Parathyroid adenoma (tissue), 2 donors: ENCODE results near the gene PCAT7.

Experiments used
- H2AFZ ChIP-seq: fragments of 300-600 bp; sonication (generic); one replicate; pipeline ENCODE4 v1.7.0; 2017; ENCODE audit warnings: antibody characterized with exemption, mild to moderate bottlenecking
- H3K27ac ChIP-seq: fragments of 300-600 bp; sonication (generic); one replicate; pipeline ENCODE4 v1.7.0; 2017
- H3K27me3 ChIP-seq: fragments of 300-600 bp; sonication (generic); one replicate; pipeline ENCODE4 v1.7.0; 2017; ENCODE audit warnings: low read length; ENCODE audit not compliant: control insufficient read depth, insufficient read depth
- H3K36me3 ChIP-seq: fragments of 300-600 bp; sonication (generic); one replicate; pipeline ENCODE4 v1.7.0; 2017; ENCODE audit warnings: low read length; ENCODE audit not compliant: control insufficient read depth, insufficient read depth
- H3K4me1 ChIP-seq: fragments of 300-600 bp; sonication (generic); one replicate; pipeline ENCODE4 v1.7.0; 2017; ENCODE audit warnings: control low read depth
- H3K4me2 ChIP-seq: fragments of 300-600 bp; sonication (generic); one replicate; pipeline ENCODE4 v1.7.0; 2017; ENCODE audit warnings: low read length
- H3K4me3 ChIP-seq: fragments of 300-600 bp; sonication (generic); one replicate; pipeline ENCODE4 v1.7.0; 2017; ENCODE audit warnings: low read depth, low read length
- H3K79me2 ChIP-seq: fragments of 300-600 bp; sonication (generic); one replicate; pipeline ENCODE4 v1.7.0; 2017; ENCODE audit warnings: control low read depth
- H3K9ac ChIP-seq: fragments of 300-600 bp; sonication (generic); one replicate; pipeline ENCODE4 v1.7.0; 2017; ENCODE audit warnings: mild to moderate bottlenecking
- H3K9me3 ChIP-seq: fragments of 300-600 bp; sonication (generic); one replicate; pipeline ENCODE4 v1.7.0; 2017; ENCODE audit warnings: low read length; ENCODE audit not compliant: control insufficient read depth
- TF ChIP-seq, protein P1 (sequence below): fragments of 300-600 bp; sonication (generic); IDR thresholded peaks from one replicate; pipeline ENCODE4 v1.7.0; 2017; ENCODE audit warnings: antibody characterized with exemption, mild to moderate bottlenecking
- donor health status: primary hyperparathyroidism.

The PCAT7 gene

DNA sequence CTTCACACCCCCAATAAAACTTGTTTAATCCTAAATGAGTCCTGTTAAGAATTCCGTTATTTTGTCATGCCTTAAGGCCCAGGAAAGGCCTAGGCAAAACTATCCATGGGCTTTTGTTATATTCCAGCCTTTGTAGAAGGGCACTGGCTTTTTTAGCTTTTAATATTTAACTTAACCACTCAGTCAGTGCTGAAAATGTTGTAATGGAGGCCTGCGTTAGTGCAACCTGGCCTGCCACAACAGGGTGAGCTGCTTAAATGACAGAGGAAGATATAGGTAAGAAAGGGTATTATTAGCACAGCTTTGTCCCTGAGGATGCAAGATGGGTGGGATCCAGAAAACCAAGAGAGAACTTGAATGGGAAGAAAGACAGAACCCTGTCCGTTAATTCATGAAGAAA is 40.2 kb upstream of the PCAT7 start:
- TF ChIP-seq, protein P1, sequence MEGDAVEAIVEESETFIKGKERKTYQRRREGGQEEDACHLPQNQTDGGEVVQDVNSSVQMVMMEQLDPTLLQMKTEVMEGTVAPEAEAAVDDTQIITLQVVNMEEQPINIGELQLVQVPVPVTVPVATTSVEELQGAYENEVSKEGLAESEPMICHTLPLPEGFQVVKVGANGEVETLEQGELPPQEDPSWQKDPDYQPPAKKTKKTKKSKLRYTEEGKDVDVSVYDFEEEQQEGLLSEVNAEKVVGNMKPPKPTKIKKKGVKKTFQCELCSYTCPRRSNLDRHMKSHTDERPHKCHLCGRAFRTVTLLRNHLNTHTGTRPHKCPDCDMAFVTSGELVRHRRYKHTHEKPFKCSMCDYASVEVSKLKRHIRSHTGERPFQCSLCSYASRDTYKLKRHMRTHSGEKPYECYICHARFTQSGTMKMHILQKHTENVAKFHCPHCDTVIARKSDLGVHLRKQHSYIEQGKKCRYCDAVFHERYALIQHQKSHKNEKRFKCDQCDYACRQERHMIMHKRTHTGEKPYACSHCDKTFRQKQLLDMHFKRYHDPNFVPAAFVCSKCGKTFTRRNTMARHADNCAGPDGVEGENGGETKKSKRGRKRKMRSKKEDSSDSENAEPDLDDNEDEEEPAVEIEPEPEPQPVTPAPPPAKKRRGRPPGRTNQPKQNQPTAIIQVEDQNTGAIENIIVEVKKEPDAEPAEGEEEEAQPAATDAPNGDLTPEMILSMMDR: no peak
- no peaks in the 10 kb centered on the region for H3K79me2 ChIP-seq
- no peak overlapping the region for H3K27ac ChIP-seq
- H3K4me1 ChIP-seq: no peaks in the 10 kb centered on the region
- no peaks in the 10 kb centered on the region for H3K27me3 ChIP-seq
- no peak overlapping the region for H3K4me3 ChIP-seq
- no peaks in the 10 kb centered on the region for H3K9me3 ChIP-seq
- H2AFZ ChIP-seq: no peak overlapping the region
- no peak overlapping the region for H3K4me2 ChIP-seq
- no peak overlapping the region for H3K9ac ChIP-seq
- no peaks in the 10 kb centered on the region for H3K36me3 ChIP-seq

DNA sequence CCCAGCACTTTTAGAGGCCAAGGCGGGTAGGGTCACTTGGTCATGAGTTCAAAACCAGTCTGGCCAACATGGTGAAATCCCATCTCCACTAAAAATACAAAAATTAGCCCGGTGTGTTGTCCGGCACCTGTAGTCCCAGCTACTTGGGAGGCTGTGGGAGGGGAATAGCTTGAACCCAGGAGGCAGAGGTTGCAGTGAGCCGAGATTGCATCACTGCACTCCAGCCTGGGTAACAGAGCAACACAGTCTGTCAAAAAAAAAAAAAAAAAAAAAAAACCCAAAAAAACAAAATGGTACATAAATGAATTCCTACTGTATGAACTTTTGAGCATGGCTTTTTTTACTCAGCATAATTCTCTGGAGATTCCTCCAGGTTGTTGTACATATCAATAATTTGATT is 37.6 kb upstream of the PCAT7 start:
- H3K9me3 ChIP-seq: no peaks in the 10 kb centered on the region
- H3K4me2 ChIP-seq: no peak overlapping the region
- H2AFZ ChIP-seq: no peak overlapping the region
- no peaks in the 10 kb centered on the region for H3K79me2 ChIP-seq
- no peak overlapping the region for H3K4me3 ChIP-seq
- H3K27ac ChIP-seq: no peak overlapping the region
- no peaks in the 10 kb centered on the region for H3K4me1 ChIP-seq
- H3K27me3 ChIP-seq: no peaks in the 10 kb centered on the region
- no peaks in the 10 kb centered on the region for H3K36me3 ChIP-seq
- TF ChIP-seq, protein P1: no peak
- H3K9ac ChIP-seq: no peak overlapping the region

DNA sequence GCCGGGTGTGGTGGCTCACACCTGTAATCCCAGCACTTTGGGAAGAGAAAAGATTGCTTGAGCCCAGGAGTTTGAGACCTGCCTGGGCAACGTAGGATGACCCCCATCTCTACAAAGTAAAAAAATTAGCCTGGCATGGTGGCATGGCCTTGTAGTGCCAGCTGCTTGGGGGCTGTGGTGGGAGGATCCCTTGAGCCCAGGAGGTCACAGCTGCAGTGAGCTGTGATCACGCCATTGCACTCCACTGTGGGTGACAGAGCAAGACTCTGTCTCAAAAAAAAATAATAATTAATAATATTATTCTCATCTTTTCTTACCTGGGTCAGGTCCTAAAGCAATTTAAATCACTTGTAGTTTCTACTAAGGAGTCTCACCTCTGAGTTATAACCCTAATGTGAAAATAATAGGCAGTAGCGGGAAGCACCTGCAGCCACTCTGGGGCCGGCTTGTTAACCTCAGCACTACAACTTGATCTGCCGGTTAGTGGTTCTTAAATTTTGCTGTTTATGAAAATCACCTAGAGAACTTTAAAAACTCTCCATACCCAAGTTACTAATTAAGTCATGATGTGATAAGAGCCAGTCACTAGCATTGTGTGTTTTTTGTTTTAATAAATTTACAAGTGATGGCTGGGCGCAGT is 29.4 kb upstream of the PCAT7 start:
- no peaks in the 10 kb centered on the region for H3K79me2 ChIP-seq
- H3K4me3 ChIP-seq: no peak overlapping the region
- no peaks in the 10 kb centered on the region for H3K36me3 ChIP-seq
- TF ChIP-seq, protein P1: no peak
- H2AFZ ChIP-seq: no peak overlapping the region
- no peaks in the 10 kb centered on the region for H3K9me3 ChIP-seq
- H3K27me3 ChIP-seq: no peaks in the 10 kb centered on the region
- H3K9ac ChIP-seq: no peak overlapping the region
- H3K27ac ChIP-seq: no peak overlapping the region
- H3K4me1 ChIP-seq: no peaks in the 10 kb centered on the region
- H3K4me2 ChIP-seq: no peak overlapping the region

DNA sequence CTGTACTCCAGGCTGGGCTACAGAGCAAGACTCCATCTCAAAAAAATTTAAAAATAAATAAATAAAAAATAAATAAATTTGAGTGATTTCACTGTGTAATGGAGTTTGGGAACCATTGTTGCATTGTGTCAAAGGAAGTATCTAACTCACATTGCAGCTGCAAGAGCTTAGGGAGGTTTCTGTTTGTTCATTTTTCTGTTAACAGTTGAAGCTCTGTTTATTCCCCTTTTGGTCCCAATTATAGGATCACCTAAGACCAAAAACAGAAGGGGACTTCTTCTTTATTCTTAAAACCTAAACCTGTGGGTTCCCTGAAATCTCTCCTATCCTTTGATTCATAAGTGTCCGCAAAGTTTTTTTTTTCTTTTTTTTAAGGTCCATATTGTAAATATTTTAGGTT is 28.6 kb upstream of the PCAT7 start:
- Histone ChIP-seq H3K9me3 (no peaks in the 10 kb centered on the region), H3K4me2 (no peak overlapping the region), H3K4me1 (no peaks in the 10 kb centered on the region), H3K27me3 (no peaks in the 10 kb centered on the region), H2AFZ (no peak overlapping the region), H3K27ac (no peak overlapping the region), H3K4me3 (no peak overlapping the region), H3K79me2 (no peaks in the 10 kb centered on the region), H3K9ac (no peak overlapping the region), H3K36me3 (no peaks in the 10 kb centered on the region)
- TF ChIP-seq, protein P1: no peak

DNA sequence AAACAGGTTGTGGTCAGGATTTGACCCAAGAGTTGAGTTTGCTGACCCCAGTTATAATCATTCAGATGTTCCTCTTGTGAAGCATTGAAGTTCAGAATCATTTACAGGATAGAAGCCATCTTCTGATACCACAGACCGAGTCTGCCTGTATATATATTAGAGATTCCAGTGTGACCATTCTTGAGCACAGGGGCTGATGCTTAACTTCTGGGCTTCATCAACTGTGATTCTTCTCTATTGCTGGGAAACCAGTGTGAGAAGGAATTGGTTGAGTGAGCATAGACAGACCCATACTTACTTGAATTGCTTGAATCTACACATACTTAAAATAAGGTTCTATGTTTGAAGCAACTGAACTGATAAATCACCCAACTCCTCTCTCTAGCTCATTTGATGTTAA is 27.9 kb upstream of the PCAT7 start:
- Histone ChIP-seq H3K27ac (no peak overlapping the region), H3K9me3 (no peaks in the 10 kb centered on the region), H3K27me3 (no peaks in the 10 kb centered on the region), H3K79me2 (no peaks in the 10 kb centered on the region), H3K4me2 (no peak overlapping the region), H3K4me1 (no peaks in the 10 kb centered on the region), H2AFZ (no peak overlapping the region), H3K4me3 (no peak overlapping the region), H3K9ac (no peak overlapping the region), H3K36me3 (no peaks in the 10 kb centered on the region)
- TF ChIP-seq, protein P1: no peak
